ENCODE data around the gene TFDP1.

The TFDP1 gene

GRCh38 chr13:113605461-113605860 is 20.9 kb downstream of the TFDP1 start:
- DNase-seq (ENCODE audit: low spot score) = no peak
- POLR2A ChIA-PET (ENCODE audit: low non-redundant PET) = no interaction called here
- CTCF ChIA-PET = no interaction called here
- TF ChIP-seq CTCF (conservative IDR thresholded peaks at IDR 0.05; ENCODE audit: low read depth) = no peak
- H3K27ac ChIP-seq = no peak overlapping the region

GRCh38 chr13:113605866-113606438 is 21.4 kb downstream of the TFDP1 start:
- no peak overlapping the region for H3K27ac ChIP-seq
- ChIA-PET CTCF (no interaction called here), POLR2A (ENCODE audit: low non-redundant PET) (no interaction called here)
- DNase-seq (ENCODE audit: low spot score) = no peak
- no peak for TF ChIP-seq CTCF (conservative IDR thresholded peaks at IDR 0.05; ENCODE audit: low read depth)

- DNase-seq (ENCODE audit: low spot score) = no peak
- POLR2A ChIA-PET (ENCODE audit: low non-redundant PET) = no interaction called here
- CTCF ChIA-PET = interaction anchor here (0.8 kb wide), 1 partner anchor 45 kb away, joined by 3 read pairs; no protein-coding TSS in a partner anchor
- H3K27ac ChIP-seq = no peak overlapping the region
- no peak for TF ChIP-seq CTCF (conservative IDR thresholded peaks at IDR 0.05; ENCODE audit: low read depth)
Observed at GRCh38 chr13:113607056-113607888, 22.7 kb downstream of the TFDP1 start.

GRCh38 chr13:113607889-113608635 is 23.5 kb downstream of the TFDP1 start:
- no peak for TF ChIP-seq CTCF (conservative IDR thresholded peaks at IDR 0.05; ENCODE audit: low read depth)
- CTCF ChIA-PET = interaction anchor here (0.5 to 0.8 kb wide), 2 partner anchors 46 to 149 kb away, joined by 3 to 5 read pairs; no protein-coding TSS in a partner anchor
- POLR2A ChIA-PET (ENCODE audit: low non-redundant PET) = no interaction called here
- no peak for DNase-seq (ENCODE audit: low spot score)
- H3K27ac ChIP-seq = no peak overlapping the region

- no peak for DNase-seq (ENCODE audit: low spot score)
- ChIA-PET CTCF (no interaction called here), POLR2A (ENCODE audit: low non-redundant PET) (no interaction called here)
- no peak overlapping the region for H3K27ac ChIP-seq
- no peak for TF ChIP-seq CTCF (conservative IDR thresholded peaks at IDR 0.05; ENCODE audit: low read depth)
Observed at GRCh38 chr13:113608967-113609533, 24.5 kb downstream of the TFDP1 start.

- CTCF ChIA-PET = no interaction called here
- no peak for DNase-seq (ENCODE audit: low spot score)
- no peak overlapping the region for H3K27ac ChIP-seq
- POLR2A ChIA-PET (ENCODE audit: low non-redundant PET) = no interaction called here
- TF ChIP-seq CTCF (conservative IDR thresholded peaks at IDR 0.05; ENCODE audit: low read depth) = no peak
Observed at GRCh38 chr13:113609616-113610015, 25.1 kb downstream of the TFDP1 start.

All from RWPE1 (cell line).